Measurements from ENCODE around the gene MAP7D3.

Gene MAP7D3

DNA sequence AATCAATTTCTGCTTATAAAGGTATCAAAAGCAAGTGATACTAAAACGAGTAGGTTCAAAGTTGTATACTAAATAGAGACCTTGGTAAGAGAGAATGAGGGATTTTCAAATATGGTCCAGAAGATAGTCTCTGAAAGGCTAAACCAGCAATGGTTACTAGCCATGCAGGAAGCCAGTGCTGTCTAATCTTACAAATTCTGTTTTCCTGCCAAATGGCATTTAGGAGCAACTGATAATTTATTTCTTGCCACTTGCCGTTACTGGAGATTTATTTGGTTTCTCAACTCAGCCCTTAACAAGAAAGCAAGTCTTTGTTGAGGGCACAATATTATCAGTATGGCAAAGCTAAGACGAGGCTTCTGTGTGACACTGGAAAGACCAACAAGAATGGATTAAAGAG, 47.2 kb downstream of the MAP7D3 start:
- no peak for DNase-seq

DNA sequence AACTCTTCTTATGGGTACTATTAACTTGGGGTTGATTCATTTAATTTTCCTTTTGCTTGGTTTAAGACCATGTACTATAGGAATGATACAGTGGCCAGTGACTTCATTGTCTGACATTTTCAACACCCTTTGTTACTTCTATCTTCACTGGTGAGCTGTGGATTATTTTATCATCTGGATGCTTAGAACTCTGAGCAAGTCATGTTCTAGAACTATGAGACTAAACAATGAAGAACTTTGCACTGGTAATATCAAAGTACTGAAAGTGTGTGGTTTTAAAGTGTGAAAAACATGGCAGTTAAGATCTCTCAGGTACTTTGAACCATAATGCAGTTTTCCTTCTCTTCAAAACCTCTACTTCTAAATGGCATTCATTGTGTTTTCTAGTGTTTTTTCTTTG, 47.8 kb downstream of the MAP7D3 start:
- no peak for DNase-seq

DNA sequence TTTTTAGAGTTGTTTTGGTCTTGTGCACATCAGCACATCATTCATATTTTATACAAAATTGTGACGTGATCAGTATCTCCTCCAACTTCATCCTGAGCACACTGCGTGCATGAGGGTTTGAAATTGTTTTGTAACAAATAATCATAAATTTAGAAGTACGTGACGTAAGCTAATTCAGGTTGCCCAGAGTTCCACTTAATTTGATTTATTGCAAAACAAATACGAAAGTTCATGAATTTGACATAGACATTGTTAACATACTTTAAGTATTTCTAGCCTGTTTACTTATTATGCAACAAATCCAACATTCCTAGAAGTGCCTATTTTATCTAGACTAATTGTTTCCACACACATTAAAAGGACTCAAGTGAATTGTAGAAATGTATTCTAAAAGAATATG, 48.3 kb downstream of the MAP7D3 start:
- no peak for DNase-seq

DNA sequence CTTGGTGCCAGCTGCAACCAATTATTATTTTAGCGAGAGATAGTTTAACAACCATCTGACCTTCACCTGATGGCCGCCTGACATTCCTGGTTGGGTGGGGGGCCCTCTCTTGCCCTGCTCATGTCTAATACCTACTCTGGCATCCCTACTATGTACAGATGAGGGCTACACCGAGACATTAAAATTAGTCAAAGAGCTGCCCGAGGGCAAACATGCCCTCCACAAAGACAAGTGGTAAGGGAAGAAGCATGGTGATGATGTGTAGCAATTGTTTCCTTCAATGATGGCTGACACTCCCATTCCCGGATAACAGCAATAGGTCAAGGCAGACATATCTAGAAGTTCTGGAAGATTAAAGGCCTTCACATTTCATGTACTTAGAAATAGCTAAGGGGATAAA, 49.6 kb downstream of the MAP7D3 start:
- DNase-seq: no peak

DNA sequence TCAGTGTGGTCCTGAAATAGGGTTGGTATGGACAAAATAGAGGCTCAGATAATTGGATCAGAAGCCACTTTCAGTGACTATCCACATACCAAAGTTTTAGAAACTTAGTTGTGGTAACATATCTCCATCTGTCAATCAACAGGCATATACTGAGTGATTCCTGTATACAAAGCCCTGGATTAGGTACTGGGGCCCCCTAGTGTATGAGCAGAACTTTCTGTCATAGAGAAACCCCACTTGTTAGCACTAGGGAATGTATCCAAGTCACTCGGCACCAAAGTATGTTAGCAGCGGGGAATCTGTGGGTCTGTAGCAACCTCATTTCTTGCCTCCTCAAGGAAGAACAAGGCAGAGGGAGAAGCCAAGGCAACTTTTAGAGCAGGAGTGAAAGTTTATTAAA, 50.7 kb downstream of the MAP7D3 start:
- DNase-seq: no peak

DNA sequence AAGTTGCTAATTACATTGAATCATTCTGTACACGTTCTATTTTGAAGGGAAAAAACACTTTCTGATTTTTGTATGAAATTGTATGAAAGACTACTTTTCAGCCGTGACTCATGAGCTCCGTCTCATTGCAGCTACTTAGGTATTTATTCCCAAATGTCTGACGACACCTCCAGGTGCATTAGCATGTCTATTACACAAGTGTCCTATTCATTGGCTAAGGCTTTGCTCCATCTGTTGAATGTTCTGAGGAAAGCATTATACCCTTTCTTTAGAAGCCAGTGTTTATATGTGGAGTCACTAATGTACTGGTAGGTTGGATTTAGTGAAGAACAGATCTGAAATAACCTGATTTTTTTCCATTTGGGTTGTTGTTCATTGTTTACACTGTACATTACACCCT, 51.8 kb downstream of the MAP7D3 start:
- DNase-seq: no peak

DNA sequence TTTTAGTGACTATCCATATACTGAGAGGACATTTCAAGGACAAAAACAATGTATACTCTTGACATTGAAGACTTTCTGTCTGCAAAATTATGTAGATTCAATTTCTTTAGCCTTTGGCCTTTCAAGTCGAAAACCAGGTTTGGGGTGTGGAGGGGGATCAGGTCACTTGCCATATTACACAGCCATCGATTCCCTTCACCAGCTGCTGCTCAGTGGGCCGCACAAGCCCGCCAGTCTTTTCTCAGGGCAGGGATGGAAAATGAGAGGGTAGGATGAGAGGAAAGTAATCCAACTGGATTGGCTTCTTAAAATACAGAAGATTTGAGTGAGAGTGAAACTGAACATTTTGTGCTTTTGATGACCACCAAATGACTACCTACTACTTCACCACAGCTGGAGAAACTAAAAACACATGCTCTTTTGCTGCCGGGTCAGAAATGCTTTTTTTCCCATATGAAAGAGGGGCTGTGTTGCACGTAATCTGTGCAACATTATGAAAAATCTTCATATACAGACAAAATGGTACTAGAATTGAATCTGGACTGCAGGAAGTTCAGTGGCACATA, 52.4 kb downstream of the MAP7D3 start:
- DNase-seq: no peak

DNA sequence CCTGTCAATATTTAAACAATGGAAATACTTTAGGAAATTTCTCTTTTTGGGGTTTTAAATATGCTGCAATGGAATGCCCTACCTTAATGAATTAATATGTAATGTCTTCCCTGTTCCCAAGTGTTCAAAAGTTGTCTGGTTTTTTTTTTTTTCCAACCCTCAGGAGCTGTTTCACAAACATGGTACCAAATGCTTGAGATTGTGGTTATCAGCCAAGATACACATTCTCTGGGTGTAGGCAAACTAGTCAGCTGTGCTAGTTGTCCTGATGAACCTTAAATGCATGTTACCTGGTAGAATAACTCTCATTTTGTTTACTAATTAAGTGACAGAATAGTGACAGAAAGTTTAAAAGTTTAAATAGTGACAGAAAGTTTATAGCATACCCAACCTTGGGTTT, 53.2 kb downstream of the MAP7D3 start:
- DNase-seq: no peak

DNA sequence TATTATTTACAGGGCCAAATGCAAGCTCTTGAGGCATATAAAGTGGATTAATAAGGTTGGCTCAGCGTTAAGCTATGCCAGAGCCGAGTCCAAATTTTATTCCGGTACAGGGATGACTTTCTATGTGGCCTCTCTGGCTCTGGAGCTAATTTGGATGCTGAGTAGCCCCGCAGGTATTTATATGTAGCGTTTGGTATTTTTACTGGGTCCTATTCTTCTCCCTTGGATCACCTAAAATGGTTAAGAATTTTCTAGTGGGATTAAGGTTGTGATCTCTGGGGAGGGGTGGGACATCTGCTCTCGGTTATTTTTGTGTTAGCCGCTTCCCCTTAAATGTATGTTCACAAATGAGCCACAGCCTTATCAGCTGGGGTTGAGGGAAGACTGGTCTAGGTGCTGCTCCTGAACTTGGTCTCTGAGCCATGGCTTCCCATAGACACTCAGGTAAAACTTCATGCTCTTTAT, 54.5 kb downstream of the MAP7D3 start:
- no peak for DNase-seq

DNA sequence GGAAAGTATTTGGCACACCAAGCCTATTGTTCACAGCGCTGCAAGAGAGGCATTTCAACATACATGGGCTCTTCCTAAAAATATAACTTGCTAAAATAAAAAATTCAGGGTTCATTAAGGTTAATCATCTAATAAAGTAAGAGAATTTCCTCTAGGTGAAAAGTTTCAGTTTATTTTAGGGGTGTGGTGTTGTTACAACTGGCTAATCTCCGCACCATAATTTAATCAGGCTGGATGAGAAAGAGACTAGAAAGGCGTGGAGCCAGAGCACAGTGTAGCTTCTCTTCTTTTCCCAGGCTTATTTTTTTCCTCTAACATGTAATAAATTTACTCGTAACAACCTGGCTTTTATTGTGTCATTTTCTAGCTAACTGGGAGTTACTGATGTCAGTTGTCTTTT, 56.0 kb downstream of the MAP7D3 start:
- DNase-seq: no peak

DNA sequence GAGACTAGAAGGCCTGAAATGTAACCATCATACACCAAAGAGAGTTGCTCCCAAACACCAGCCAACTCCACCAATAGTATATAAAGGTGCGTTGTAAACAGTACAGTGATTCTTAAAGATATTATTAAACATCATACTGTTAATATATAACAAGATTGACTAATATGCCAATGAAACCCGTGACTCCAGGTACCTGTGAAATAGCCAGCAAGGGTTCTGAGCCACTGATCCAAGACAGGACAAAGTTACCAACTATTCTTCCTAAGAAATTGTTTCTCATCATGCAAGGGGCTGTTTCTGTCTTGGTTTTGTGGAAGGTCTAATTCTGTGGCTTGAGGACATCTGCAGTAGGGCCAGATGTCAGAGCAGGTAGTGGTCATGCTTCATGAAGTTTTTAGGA, 56.7 kb downstream of the MAP7D3 start:
- no peak for DNase-seq

DNA sequence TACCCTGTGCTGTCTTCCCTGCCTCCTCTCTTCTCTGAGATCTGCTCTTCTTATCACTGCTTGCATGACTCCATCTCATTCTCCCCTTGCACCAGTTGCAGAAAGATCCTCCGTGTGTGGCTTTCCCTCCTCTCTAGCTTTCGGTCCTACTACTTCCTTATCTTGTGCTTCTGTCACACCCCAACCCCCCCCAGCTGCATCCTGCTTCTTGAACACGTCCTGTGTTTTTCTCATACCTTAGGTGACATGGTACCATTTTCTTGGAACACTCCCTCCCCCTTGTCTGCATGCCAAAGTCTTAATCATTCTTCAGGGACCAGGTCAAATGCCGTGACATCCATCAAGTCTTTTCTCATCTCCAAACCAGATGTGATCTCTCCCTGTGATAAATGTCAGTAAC, 57.4 kb downstream of the MAP7D3 start:
- DNase-seq: peak; percentile 7

DNA sequence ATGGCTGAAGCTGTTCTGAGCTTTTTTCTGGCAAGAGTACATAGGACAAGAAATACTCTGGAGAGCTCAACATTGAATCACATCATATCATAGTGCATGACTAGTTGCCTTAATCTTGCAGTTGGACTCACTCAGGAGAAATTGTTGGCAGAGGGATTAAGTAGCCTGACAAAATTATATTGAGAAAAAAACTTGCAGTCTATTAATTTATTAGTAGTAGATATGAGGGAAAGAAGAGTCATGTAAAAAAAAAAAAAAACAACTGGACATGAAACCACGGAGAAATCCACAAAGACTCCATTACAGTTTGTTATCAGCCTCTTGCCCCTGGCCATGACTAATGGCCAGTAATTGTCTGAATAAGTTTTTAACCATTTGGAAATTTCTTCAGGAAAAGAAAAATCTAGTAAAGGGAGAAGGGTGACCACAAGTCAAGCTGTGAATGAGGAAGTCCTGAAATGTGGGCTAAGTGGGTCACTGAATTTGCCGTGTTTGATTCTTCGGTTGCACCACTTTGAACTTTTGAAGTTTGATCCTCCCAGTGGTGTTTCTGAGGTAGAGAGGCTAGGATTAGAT, 58.3 kb downstream of the MAP7D3 start:
- DNase-seq: no peak

DNA sequence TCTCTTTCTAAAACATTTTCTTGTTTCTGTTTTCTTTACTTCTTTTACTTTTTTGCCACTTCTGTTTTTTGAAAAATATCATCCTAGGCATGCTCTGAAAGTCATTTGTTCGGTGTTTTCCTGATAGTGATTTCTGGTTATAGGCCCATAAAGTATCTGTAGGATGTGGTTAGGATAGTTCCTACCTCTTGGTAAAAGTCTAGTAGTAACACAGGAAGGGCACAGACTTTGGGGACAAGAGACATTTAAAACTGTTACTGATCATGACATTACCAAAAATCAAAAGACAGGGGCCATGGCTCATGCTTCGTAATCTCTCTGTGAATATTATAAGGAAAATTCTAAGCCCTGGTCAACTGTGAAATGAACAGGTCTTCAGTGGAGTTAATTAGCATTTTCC, 59.1 kb downstream of the MAP7D3 start:
- no peak for DNase-seq

DNA sequence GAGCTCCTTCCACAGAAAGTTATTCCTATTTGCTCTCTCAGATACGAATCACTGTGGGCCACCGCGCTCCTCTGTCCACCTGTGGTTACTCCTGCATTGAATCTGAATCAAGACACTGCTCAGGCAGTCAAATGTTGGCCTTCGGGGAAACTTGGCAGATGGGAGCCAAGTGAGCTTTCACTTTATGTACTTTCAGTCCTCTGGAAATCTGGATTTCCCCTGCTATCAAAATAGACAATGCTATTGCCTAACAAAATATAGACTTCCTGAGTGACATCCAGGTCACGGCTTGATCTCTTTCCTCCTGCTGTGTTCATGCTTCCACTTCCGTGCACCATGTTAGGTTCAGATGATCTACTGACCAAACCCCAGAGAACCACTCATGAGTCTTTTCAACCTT, 60.0 kb downstream of the MAP7D3 start:
- no peak for DNase-seq

DNA sequence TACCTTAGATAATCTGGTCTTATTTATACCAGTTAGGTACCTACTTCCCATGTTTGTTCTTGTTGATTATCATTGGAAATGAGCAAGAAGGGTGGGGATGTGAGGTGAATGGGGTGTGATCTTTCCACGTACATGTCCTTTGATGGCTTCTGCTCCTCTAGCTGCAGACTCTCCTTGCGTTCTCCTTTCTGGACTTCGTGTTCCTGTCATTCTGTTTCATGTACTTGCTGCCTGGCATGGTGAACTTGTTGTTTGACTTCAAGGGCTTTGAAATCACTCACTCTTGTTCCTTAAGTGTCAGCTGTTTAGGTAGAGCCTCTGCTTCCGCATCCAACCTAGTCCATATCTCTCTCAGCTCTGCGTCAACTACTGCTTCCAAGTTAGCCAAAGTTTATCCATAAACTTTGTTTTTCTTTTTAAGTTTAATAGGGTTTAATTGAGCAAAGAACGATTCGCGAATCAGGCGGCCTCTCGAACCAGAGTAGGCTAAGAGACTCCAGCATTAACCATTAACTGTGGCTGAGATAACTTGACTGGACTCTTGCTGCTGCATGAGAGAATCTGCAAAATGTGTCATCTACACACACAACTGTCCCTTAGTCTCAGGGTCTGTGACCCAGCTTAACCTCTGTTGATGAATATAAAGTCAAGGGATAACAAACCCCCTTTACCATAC, 61.0 kb downstream of the MAP7D3 start:
- no peak for DNase-seq

DNA sequence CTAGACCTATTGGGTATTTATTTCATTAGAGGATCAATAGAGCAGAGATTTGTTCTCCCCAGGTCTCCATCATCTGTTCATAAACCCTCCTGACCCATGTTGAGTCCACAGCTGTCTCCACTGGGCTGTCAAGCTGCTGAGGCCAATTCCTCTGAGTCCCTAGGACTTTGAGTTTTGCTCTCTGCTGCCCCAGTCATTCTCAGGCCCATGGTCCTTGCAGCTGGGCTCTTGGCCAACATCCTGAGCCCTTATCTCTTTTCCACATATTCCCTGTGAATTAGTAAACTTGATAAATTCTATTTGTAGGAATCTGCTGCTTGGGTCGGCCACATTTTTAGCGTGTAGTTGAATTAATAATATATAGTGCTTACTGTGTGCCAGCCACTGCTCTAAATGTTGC, 62.0 kb downstream of the MAP7D3 start:
- DNase-seq: no peak

DNA sequence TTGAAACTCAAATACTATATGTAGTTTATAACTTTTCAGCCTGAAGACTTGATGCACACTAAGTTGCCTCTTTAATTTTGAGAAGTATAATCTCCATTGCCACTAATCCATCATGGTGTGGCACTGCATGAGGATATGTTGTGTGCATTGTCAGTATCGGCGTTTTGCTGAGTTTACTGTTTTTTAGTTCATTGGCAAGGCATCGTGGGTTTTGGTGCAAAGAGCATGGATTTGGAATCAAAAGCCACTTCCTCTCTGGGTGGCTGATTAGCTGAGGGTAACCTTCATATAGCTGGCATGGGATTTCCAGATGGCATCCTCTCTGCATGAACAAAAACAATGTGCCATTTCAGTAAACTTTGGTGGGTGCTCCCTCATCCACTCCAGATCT, 65.2 kb downstream of the MAP7D3 start:
- DNase-seq: no peak

DNA sequence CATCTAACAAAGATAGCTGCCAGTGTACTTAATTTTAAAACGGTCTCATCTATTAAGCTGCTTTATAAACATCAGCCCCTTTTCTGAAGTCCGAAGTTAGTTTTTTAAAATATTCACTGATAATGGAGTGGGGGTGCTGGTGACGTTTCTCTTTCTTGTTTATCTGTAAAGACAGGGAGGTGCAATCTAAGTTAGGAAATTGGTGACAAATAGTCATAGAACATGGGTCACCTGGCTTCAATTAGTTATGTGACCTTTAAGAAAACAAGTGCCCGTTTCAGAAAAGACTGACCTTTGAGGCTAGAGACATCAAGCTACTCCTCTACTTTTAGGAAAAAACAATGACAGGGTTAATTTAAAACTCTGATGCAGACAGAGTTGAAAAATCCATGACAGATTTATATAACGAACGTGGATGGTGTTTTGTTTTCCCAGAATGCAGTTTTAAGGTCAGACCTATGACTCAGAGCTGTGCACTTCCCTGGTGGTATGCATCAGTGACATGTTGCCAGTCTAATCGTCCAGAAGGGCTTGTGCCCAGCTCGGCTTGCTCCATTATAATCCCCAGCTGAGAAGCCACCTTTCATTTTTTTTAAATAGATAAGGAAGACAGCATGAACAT, 65.7 kb downstream of the MAP7D3 start:
- no peak for DNase-seq

DNA sequence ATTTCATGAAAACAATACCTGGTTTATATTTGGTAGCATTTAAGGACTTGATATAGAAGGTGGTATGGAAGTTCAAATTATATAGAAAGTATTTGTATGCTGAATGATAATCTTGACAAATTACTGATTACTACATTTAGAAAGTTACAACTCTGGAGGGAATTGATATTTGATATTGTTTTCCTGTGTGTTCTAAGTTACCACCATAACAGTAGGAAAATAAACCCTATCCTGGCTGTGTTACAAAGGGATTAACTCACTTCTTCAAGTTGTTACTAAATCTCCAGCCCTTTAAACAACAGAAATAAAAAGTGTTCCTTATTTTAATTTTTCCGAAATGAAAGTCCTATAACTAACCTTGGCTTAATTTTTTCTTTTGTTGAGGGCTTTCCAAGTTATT, 67.3 kb downstream of the MAP7D3 start:
- DNase-seq: no peak

DNA sequence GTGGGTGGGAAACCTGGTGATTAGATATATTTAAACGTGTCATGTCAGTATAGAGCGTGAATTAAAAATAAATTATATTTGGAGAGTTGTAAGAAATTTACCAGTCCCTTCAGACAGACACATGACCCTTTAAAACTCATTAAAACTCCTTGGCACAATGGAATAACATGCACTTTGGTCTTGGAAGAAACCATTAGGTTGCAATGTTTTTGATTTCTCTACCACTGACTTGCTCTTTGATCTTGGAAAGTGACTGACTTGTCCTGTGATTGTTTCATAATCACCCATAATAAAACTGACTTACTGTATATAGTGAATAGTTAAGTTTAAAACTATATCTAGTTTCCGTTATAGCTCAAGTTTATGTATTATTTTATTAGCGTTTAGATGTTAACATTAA, 68.0 kb downstream of the MAP7D3 start:
- no peak for DNase-seq

DNA sequence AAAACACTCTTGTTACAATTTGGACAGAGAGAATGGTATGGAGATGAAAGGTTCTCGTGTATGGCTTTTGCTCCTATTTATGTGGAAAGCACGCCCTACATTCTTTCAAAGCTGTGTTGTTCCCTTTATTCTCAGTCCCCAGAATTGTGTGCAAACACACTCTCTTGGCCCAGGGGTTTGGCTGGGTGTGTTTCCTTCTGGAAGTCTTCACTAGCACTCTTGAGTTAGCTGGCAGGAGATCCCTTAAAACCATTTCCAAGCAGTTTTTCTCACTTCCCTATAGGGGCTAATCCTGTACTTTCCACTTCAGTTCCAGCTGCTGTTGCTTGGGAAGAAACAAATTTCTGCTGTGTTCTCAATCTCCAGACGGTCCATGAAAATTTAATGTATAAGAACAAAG, 68.8 kb downstream of the MAP7D3 start:
- DNase-seq: no peak

DNA sequence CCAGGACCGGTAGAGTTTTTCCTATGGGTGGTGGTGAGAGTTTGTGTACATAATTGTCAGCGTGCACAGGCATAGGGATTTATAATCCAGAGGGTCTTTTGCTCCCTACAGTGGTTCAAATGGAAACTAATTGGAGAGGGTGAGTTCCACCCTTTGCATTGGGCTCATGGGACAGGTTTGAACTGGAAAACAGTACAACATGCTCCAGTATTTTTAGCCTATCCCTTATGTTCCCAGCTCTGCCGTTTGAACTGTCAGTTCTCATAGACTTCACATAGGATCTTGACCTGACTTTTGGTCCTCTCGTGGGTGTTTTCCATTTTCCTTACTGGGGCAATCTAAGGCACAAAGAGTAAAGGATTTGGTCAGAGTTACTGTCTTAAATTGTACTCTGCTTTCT, 72.1 kb downstream of the MAP7D3 start:
- DNase-seq: no peak

DNA sequence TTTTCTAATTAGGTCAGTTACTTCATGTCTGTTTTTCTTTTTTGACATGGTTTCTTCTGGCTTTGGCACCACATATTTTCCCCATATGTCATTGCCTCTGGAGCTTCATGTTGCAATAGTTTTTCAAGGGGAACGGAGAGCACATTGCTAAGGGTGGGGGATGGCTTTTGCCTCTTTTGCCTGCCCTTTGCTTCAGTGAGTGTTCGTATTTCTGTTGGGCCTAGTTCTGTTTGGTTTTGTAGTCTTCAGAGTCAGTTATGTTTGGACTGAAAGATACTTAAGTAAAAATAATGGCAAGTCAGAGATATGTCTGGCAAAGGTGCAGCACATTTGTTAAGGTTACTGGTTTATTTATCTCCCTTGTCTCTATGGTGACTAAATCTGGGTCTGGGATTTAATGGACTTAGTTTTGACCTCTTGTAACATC, 74.8 kb downstream of the MAP7D3 start:
- DNase-seq: no peak

All from GDM1 (cell line).